Esophagus squamous epithelium (tissue), 5 donors: ENCODE results near the gene PHRF1. TPM values are rescaled to one million over a fixed set of nuclear protein-coding genes. Genes with fewer than 3 reads are reported as not detected.

Experiments
- DNase-seq: peaks from one replicate; lab custom pipeline; 2025; lab: John Stamatoyannopoulos, UW
- H3K27ac ChIP-seq, 4 donors: fragments of 200-600 bp; sonication (generic); one replicate each; pipeline ENCODE4 v1.5.1; 2016 to 2019; ENCODE audit warnings: mild to moderate bottlenecking in 1 of 4
- H3K27me3 ChIP-seq, 4 donors: fragments of 200-600 bp; sonication (generic); 1 replicate in 3 of 4; 2 replicates in 1 of 4; pipeline versions ENCODE4 v1.5.1 to v1.6.0; 2017 to 2021; ENCODE audit warnings: antibody characterized with exemption in 1 of 4
- H3K36me3 ChIP-seq, 3 donors: fragments of 200-600 bp; sonication (generic); one replicate each; pipeline ENCODE4 v1.5.1; 2016 to 2019
- H3K4me1 ChIP-seq, 3 donors: fragments of 200-600 bp; sonication (generic); one replicate each; pipeline ENCODE4 v1.5.1; 2017 to 2019
- H3K4me3 ChIP-seq, 4 donors: fragments of 200-600 bp; sonication (generic); 1 replicate in 3 of 4; 2 replicates in 1 of 4; pipeline ENCODE4 v1.5.1; 2016 to 2019; ENCODE audit warnings: mild to moderate bottlenecking in 2 of 4, moderate library complexity in 1 of 4
- H3K9me3 ChIP-seq, 3 donors: fragments of 200-600 bp; sonication (generic); one replicate each; pipeline ENCODE4 v1.5.1; 2016 to 2019
- CTCF ChIP-seq, 6 experiments: fragments of 450-650 bp in 4 of 6; fragments of 200-600 bp in 2 of 6; sonication (generic) in 2 of 6; IDR thresholded peaks; one replicate each; pipeline ENCODE4 v1.5.1; 2016 to 2019; ENCODE audit warnings: antibody characterized with exemption in 6 of 6, mild to moderate bottlenecking in 4 of 6, moderate library complexity in 4 of 6
- POLR2A ChIP-seq, 4 donors: fragments of 450-650 bp; IDR thresholded peaks; one replicate each; pipeline ENCODE4 v1.6.1; 2017; ENCODE audit warnings: antibody characterized with exemption in 4 of 4, mild to moderate bottlenecking in 4 of 4, moderate library complexity in 3 of 4
- WGBS, 2 donors: methylation state at CpG; one replicate each; pipeline ENCODE4 v1.1.5; 2018; 5-methylcytosine and 5-hydroxymethylcytosine counted together
- intact Hi-C: fragments of 100-400 bp; cut with DNase I; formaldehyde crosslinking; loops from one replicate; pipeline ENCODE4 v1.15.0; 2022
- total RNA-seq, 4 donors: library from RNA; depleted of rRNA; stranded (reverse); fragments of >200 nt; gene quantifications; one replicate each; pipeline ENCODE4 v1.1.0, GENCODE V29; 2016
- donor health status: DM: yes; HTN: yes; CAD: no.

PHRF1 gene
- total RNA-seq, 4 donors from 2014 or later = 11.7 to 30.6 (median 24.2) TPM

GRCh38 chr11:628056-628455 is 51.8 kb downstream of the PHRF1 start:
- intact Hi-C loops = no loop called here
- Histone ChIP-seq H3K9me3 (no peaks in the 10 kb centered on the region), H3K36me3 (peaks cover 0 to 17% (median 0%) of the 10 kb centered on the region in 3 donors), H3K4me3 (no peak overlapping the region), H3K27ac (no peak overlapping the region), H3K27me3 (peaks cover 0 to 44% (median 2%) of the 10 kb centered on the region in 4 donors), H3K4me1 (peaks cover 3 to 23% (median 7%) of the 10 kb centered on the region in 3 donors)
- TF ChIP-seq POLR2A (IDR thresholded peaks at IDR 0.05) (no peak), CTCF (IDR thresholded peaks at IDR 0.05) (no peak)
- WGBS, 2 donors = 82 to 95% methylated on average over 6 to 19 of the region's 31 CpGs
- DNase-seq = no peak

- Histone ChIP-seq H3K27ac (no peak overlapping the region), H3K4me1 (peaks cover 3 to 19% (median 7%) of the 10 kb centered on the region in 3 donors), H3K36me3 (peaks cover 0 to 7% (median 0%) of the 10 kb centered on the region in 3 donors), H3K9me3 (no peaks in the 10 kb centered on the region), H3K27me3 (peaks cover 0 to 33% (median 2%) of the 10 kb centered on the region in 4 donors), H3K4me3 (no peak overlapping the region)
- intact Hi-C loops = no loop called here
- TF ChIP-seq CTCF (IDR thresholded peaks at IDR 0.05) (no peak), POLR2A (IDR thresholded peaks at IDR 0.05) (no peak)
- DNase-seq = no peak
- 59 to 64% methylated on average over 10 of the region's 10 CpGs for WGBS, 2 donors
These were observed 52.9 kb downstream of the PHRF1 start for GRCh38 chr11:629237-629583.

GRCh38 chr11:630871-631270 is 54.6 kb downstream of the PHRF1 start:
- H3K4me1 ChIP-seq = peaks cover 3 to 12% (median 7%) of the 10 kb centered on the region in 3 donors
- no peaks in the 10 kb centered on the region for H3K9me3 ChIP-seq
- intact Hi-C loops = no loop called here
- WGBS, 2 donors = 80 to 88% methylated on average over 4 to 5 of the region's 5 CpGs
- H3K27ac ChIP-seq = no peak overlapping the region
- DNase-seq = no peak
- H3K36me3 ChIP-seq = peaks cover 0 to 7% (median 0%) of the 10 kb centered on the region in 3 donors
- H3K27me3 ChIP-seq = peaks cover 0 to 20% (median 2%) of the 10 kb centered on the region in 4 donors
- no peak overlapping the region for H3K4me3 ChIP-seq
- TF ChIP-seq POLR2A (IDR thresholded peaks at IDR 0.05) (no peak), CTCF (IDR thresholded peaks at IDR 0.05) (no peak)

- H3K9me3 ChIP-seq = no peaks in the 10 kb centered on the region
- H3K36me3 ChIP-seq = peaks cover 0 to 10% (median 0%) of the 10 kb centered on the region in 3 donors
- no peak overlapping the region for H3K4me3 ChIP-seq
- H3K27ac ChIP-seq = no peak overlapping the region
- no peak for DNase-seq
- peaks cover 14 to 47% (median 25%) of the 10 kb centered on the region in 3 donors for H3K4me1 ChIP-seq
- intact Hi-C loops = no loop called here
- TF ChIP-seq POLR2A (IDR thresholded peaks at IDR 0.05) (no peak), CTCF (IDR thresholded peaks at IDR 0.05) (no peak)
- 70 to 79% methylated on average over 10 to 17 of the region's 22 CpGs for WGBS, 2 donors
- H3K27me3 ChIP-seq = peaks cover 0 to 50% (median 0%) of the 10 kb centered on the region in 4 donors
These were observed 59.8 kb downstream of the PHRF1 start for GRCh38 chr11:635945-636510.

- H3K9me3 ChIP-seq = no peaks in the 10 kb centered on the region
- DNase-seq = no peak
- peaks cover 0 to 50% (median 0%) of the 10 kb centered on the region in 4 donors for H3K27me3 ChIP-seq
- peaks cover 14 to 50% (median 25%) of the 10 kb centered on the region in 3 donors for H3K4me1 ChIP-seq
- intact Hi-C loops = no loop called here
- peak within 1 kb of the TSS in 3 of 4 donors; percentile 24 to 55 (median 38) for H3K4me3 ChIP-seq
- H3K27ac ChIP-seq = no peak within 1 kb of the TSS
- H3K36me3 ChIP-seq = peaks cover 0 to 17% (median 0%) of the 10 kb centered on the region in 3 donors
- TF ChIP-seq CTCF (IDR thresholded peaks at IDR 0.05) = no peak
- no peak for TF ChIP-seq POLR2A (IDR thresholded peaks at IDR 0.05)
- no CpG with 5 or more reads among the region's 100 CpGs for WGBS, 2 donors
These were observed 60.5 kb downstream of the PHRF1 start, which contains the start of gene DRD4 for GRCh38 chr11:636511-637332. Gene DRD4, plus strand, starts transcription at chr11:637269. Its CDS starts 36 bp downstream, at chr11:637305.
